Measurements from ENCODE around the gene SLC4A1AP. TPM values are rescaled to one million over a fixed set of nuclear protein-coding genes. Genes with fewer than 3 reads are reported as not detected.

Gene SLC4A1AP
- polyA plus RNA-seq, 1 of the 3 experiments (the other 2 are of a cell fraction): 9.4 TPM

DNA sequence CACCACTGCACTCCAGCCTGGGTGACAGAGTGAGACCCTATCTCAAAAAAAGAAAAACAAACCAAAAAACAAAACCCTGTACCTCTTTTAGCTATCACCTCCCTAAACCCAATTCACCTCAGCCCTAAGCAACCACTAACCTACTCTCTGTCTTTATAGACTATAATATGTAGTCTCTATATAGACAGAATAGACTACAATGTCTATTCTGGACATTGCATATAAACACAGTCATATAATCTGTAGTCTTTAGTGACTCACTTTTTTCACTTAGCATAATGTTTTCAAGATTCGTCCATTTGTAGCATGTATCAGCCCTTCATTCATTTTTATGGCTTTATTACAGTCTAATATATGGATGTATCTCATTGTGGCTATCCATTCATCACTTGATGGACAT lies 70.6 kb downstream of the SLC4A1AP start:
- Histone ChIP-seq H3K9me3 (no peaks in the 10 kb centered on the region), H3F3A (replicated peaks; ENCODE audit: insufficient read depth) (no peaks in the 10 kb centered on the region), H4K20me1 (ENCODE audit: insufficient read depth) (no peaks in the 10 kb centered on the region), H2AFZ (ENCODE audit: low read depth) (no peak overlapping the region), H3K27ac (ENCODE audit: low read depth in 2 of 2, low read length in 1 of 2) (no peak overlapping the region), H3K4me2 (no peak overlapping the region), H3K27me3 (ENCODE audit: insufficient read depth) (no peaks in the 10 kb centered on the region), H3K36me3 (replicated peaks in 1 of 2; ENCODE audit: control insufficient read depth in 1 of 2, insufficient read depth in 2 of 2, low read length in 1 of 2) (no peaks in the 10 kb centered on the region), H3K9me2 (no peaks in the 10 kb centered on the region), H3K9ac (no peak overlapping the region), H3K4me3 (ENCODE audit: low read depth in 2 of 2, low read length in 1 of 2) (no peak overlapping the region), H3K79me2 (ENCODE audit: insufficient read depth) (no peaks in the 10 kb centered on the region), H3K4me1 (ENCODE audit: control insufficient read depth in 1 of 2, insufficient read depth in 2 of 2, low read depth in 1 of 2, low read length in 1 of 2) (peaks cover 0 to 19% of the 10 kb centered on the region in 2 experiments; a peak in 2 of 4 replicates)
- ChIA-PET POLR2A (no interaction called here), CTCF (interaction anchor here (1.2 to 6.0 kb wide), 3 partner anchors 11 to 20 kb away, joined by 3 to 52 read pairs (median 29); no protein-coding TSS in a partner anchor)
- TF ChIP-seq, protein P1, sequence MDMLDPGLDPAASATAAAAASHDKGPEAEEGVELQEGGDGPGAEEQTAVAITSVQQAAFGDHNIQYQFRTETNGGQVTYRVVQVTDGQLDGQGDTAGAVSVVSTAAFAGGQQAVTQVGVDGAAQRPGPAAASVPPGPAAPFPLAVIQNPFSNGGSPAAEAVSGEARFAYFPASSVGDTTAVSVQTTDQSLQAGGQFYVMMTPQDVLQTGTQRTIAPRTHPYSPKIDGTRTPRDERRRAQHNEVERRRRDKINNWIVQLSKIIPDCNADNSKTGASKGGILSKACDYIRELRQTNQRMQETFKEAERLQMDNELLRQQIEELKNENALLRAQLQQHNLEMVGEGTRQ (IDR thresholded peaks at IDR 0.05; ENCODE audit: borderline replicate concordance, low read depth, low read length): no peak
- TF ChIP-seq, protein P2, sequence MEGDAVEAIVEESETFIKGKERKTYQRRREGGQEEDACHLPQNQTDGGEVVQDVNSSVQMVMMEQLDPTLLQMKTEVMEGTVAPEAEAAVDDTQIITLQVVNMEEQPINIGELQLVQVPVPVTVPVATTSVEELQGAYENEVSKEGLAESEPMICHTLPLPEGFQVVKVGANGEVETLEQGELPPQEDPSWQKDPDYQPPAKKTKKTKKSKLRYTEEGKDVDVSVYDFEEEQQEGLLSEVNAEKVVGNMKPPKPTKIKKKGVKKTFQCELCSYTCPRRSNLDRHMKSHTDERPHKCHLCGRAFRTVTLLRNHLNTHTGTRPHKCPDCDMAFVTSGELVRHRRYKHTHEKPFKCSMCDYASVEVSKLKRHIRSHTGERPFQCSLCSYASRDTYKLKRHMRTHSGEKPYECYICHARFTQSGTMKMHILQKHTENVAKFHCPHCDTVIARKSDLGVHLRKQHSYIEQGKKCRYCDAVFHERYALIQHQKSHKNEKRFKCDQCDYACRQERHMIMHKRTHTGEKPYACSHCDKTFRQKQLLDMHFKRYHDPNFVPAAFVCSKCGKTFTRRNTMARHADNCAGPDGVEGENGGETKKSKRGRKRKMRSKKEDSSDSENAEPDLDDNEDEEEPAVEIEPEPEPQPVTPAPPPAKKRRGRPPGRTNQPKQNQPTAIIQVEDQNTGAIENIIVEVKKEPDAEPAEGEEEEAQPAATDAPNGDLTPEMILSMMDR (IDR thresholded peaks at IDR 0.05): no peak
- TF ChIP-seq, protein P3, sequence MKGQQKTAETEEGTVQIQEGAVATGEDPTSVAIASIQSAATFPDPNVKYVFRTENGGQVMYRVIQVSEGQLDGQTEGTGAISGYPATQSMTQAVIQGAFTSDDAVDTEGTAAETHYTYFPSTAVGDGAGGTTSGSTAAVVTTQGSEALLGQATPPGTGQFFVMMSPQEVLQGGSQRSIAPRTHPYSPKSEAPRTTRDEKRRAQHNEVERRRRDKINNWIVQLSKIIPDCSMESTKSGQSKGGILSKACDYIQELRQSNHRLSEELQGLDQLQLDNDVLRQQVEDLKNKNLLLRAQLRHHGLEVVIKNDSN (IDR thresholded peaks at IDR 0.05; ENCODE audit: borderline replicate concordance, low read depth): no peak
- no peak for TF ChIP-seq GATA2 (CRISPR knock-in tag; IDR thresholded peaks at IDR 0.05)
- TF ChIP-seq GABPA (IDR thresholded peaks at IDR 0.05; ENCODE audit: low read depth): no peak
- TF ChIP-seq NFIC (IDR thresholded peaks at IDR 0.05; ENCODE audit: borderline replicate concordance): no peak
- TF ChIP-seq, protein P4, sequence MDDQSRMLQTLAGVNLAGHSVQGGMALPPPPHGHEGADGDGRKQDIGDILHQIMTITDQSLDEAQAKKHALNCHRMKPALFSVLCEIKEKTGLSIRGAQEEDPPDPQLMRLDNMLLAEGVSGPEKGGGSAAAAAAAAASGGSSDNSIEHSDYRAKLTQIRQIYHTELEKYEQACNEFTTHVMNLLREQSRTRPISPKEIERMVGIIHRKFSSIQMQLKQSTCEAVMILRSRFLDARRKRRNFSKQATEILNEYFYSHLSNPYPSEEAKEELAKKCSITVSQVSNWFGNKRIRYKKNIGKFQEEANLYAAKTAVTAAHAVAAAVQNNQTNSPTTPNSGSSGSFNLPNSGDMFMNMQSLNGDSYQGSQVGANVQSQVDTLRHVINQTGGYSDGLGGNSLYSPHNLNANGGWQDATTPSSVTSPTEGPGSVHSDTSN (IDR thresholded peaks at IDR 0.05): no peak
- no peak for TF ChIP-seq JUND (IDR thresholded peaks at IDR 0.05)
- no peak for TF ChIP-seq FOXM1 (IDR thresholded peaks at IDR 0.05; ENCODE audit: low read depth)
- no peak for TF ChIP-seq TCF12 (IDR thresholded peaks at IDR 0.05)
- TF ChIP-seq RCOR1 (IDR thresholded peaks at IDR 0.05; ENCODE audit: low read length): no peak
- TF ChIP-seq NRF1 (IDR thresholded peaks at IDR 0.05; ENCODE audit: low read depth, low read length): no peak
- TF ChIP-seq SIN3A (IDR thresholded peaks at IDR 0.05; ENCODE audit: borderline replicate concordance, low read depth, low read length): no peak
- TF ChIP-seq FOSL2 (IDR thresholded peaks at IDR 0.05; ENCODE audit: borderline replicate concordance, low read depth): no peak
- TF ChIP-seq RFX5 (IDR thresholded peaks at IDR 0.05; ENCODE audit: low read length): no peak
- TF ChIP-seq EZH2phosphoT487 (IDR thresholded peaks at IDR 0.05; ENCODE audit: borderline replicate concordance, low read depth): no peak
- no peak for TF ChIP-seq TAF1 (IDR thresholded peaks at IDR 0.05; ENCODE audit: borderline replicate concordance, low read depth, low read length)
- TF ChIP-seq, protein P5, sequence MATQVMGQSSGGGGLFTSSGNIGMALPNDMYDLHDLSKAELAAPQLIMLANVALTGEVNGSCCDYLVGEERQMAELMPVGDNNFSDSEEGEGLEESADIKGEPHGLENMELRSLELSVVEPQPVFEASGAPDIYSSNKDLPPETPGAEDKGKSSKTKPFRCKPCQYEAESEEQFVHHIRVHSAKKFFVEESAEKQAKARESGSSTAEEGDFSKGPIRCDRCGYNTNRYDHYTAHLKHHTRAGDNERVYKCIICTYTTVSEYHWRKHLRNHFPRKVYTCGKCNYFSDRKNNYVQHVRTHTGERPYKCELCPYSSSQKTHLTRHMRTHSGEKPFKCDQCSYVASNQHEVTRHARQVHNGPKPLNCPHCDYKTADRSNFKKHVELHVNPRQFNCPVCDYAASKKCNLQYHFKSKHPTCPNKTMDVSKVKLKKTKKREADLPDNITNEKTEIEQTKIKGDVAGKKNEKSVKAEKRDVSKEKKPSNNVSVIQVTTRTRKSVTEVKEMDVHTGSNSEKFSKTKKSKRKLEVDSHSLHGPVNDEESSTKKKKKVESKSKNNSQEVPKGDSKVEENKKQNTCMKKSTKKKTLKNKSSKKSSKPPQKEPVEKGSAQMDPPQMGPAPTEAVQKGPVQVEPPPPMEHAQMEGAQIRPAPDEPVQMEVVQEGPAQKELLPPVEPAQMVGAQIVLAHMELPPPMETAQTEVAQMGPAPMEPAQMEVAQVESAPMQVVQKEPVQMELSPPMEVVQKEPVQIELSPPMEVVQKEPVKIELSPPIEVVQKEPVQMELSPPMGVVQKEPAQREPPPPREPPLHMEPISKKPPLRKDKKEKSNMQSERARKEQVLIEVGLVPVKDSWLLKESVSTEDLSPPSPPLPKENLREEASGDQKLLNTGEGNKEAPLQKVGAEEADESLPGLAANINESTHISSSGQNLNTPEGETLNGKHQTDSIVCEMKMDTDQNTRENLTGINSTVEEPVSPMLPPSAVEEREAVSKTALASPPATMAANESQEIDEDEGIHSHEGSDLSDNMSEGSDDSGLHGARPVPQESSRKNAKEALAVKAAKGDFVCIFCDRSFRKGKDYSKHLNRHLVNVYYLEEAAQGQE (IDR thresholded peaks at IDR 0.05; ENCODE audit: low read depth, low read length): no peak
- no peak for DNase-seq
- WGBS (ENCODE audit: low lambda C conversion rate): 65% methylated on average over 1 of the region's 1 CpG

All from SK-N-SH (cell line).